Measurements from ENCODE around the gene CMSS1.
"Not testable (repeated sequence)": the region's sequence is repeated elsewhere in the genome, so short reads cannot be mapped to it uniquely, and the experiment has no call there.

Gene CMSS1

GRCh38 chr3:100184948-100185570 is 367.4 kb downstream of the CMSS1 start:
- DNase-seq (ENCODE audit: low spot score): no peak

- DNase-seq (ENCODE audit: low spot score): no peak
Measured at GRCh38 chr3:100185847-100186246, 368.2 kb downstream of the CMSS1 start.

- no peak for DNase-seq (ENCODE audit: low spot score)
Measured at GRCh38 chr3:100189444-100189964, 371.8 kb downstream of the CMSS1 start.

- no peak for DNase-seq (ENCODE audit: low spot score)
Measured at GRCh38 chr3:100195375-100195774, 377.7 kb downstream of the CMSS1 start.

GRCh38 chr3:100197876-100198275 is 380.2 kb downstream of the CMSS1 start:
- DNase-seq (ENCODE audit: low spot score): no peak

GRCh38 chr3:100198579-100199269 is 381.1 kb downstream of the CMSS1 start:
- DNase-seq (ENCODE audit: low spot score): no peak

GRCh38 chr3:100205171-100205570 is 387.5 kb downstream of the CMSS1 start:
- no peak for DNase-seq (ENCODE audit: low spot score)

- DNase-seq (ENCODE audit: low spot score): no peak
Measured at GRCh38 chr3:100206687-100207086, 389.0 kb downstream of the CMSS1 start.

GRCh38 chr3:100207886-100208285 is 390.2 kb downstream of the CMSS1 start:
- no peak for DNase-seq (ENCODE audit: low spot score)

- DNase-seq (ENCODE audit: low spot score): no peak
Measured at GRCh38 chr3:100209169-100209568, 391.5 kb downstream of the CMSS1 start.

- peak; percentile 39 for DNase-seq (ENCODE audit: low spot score)
Measured at GRCh38 chr3:100209948-100210771, 392.5 kb downstream of the CMSS1 start.

- DNase-seq (ENCODE audit: low spot score): peak; percentile 4
Measured at GRCh38 chr3:100210772-100211135, 393.1 kb downstream of the CMSS1 start.

- no peak for DNase-seq (ENCODE audit: low spot score)
Measured at GRCh38 chr3:100213891-100214573, 396.4 kb downstream of the CMSS1 start.

- no peak for DNase-seq (ENCODE audit: low spot score)
Measured at GRCh38 chr3:100214574-100214964, 396.9 kb downstream of the CMSS1 start.

GRCh38 chr3:100216713-100217112 is 399.1 kb downstream of the CMSS1 start:
- DNase-seq (ENCODE audit: low spot score): no peak

- DNase-seq (ENCODE audit: low spot score): no peak
Measured at GRCh38 chr3:100221159-100221558, 403.5 kb downstream of the CMSS1 start.

- DNase-seq (ENCODE audit: low spot score): no peak
Measured at GRCh38 chr3:100225193-100225592, 407.5 kb downstream of the CMSS1 start.

- DNase-seq (ENCODE audit: low spot score): no peak
Measured at GRCh38 chr3:100225883-100226282, 408.2 kb downstream of the CMSS1 start.

GRCh38 chr3:100226712-100227429 is 409.2 kb downstream of the CMSS1 start:
- DNase-seq (ENCODE audit: low spot score): no peak

- DNase-seq (ENCODE audit: low spot score): no peak
Measured at GRCh38 chr3:100227511-100227921, 409.9 kb downstream of the CMSS1 start.

- DNase-seq (ENCODE audit: low spot score): peak; percentile 6
Measured at GRCh38 chr3:100228247-100228646, 410.6 kb downstream of the CMSS1 start.

GRCh38 chr3:100229188-100229587 is 411.5 kb downstream of the CMSS1 start:
- not testable (repeated sequence) for DNase-seq (ENCODE audit: low spot score)
